ENCODE data around the gene ASGR1. TPM values are rescaled to one million over a fixed set of nuclear protein-coding genes. Genes with fewer than 3 reads are reported as not detected.
"Not testable (repeated sequence)": the region's sequence is repeated elsewhere in the genome, so short reads cannot be mapped to it uniquely, and the experiment has no call there.

ASGR1 gene
- total and polyA plus RNA-seq, 7 donors = 0.08 to 0.39 (median 0.23) TPM; not detected in 2

DNA sequence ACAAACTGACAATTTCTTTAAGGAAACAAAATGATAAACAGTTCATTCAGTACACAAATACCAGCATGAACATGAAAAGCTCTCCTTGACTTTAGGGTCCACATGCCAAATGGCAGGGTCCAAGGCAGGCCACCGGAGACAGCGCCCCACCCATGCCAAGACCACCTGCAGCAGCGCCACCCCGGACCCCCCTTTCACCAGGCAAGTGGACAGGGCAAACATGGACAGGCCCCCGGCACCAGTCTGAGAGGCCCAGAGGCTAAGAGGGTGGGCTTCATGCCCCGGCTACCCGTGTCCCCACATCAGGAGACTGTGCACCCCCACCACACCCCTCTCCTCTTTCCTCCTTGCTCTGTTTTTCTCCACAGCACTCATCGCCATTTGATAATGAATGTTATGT lies 49.9 kb downstream of the ASGR1 start:
- Histone ChIP-seq H3K27ac (no peak overlapping the region), H3K9me3 (no peaks in the 10 kb centered on the region), H3K36me3 (ENCODE audit: insufficient read depth in 1 of 2, low read depth in 1 of 2) (no peaks in the 10 kb centered on the region), H3K4me1 (no peaks in the 10 kb centered on the region), H3K4me3 (no peak overlapping the region), H3K27me3 (ENCODE audit: insufficient read depth in 3 of 3, low read length in 2 of 3) (peaks cover 0 to 25% (median 2%) of the 10 kb centered on the region in 3 donors)
- ATAC-seq = no peak
- no peak for TF ChIP-seq CTCF (IDR thresholded peaks at IDR 0.05)
- no peak for DNase-seq
- intact Hi-C loops (cut with DNase I) = no loop called here
- 83% methylated on average over 8 of the region's 8 CpGs for WGBS, 3 donors

GRCh38 chr17:7128160-7128559 lies 51.0 kb downstream of the ASGR1 start:
- 38 to 54% (median 43%) methylated on average over 5 of the region's 5 CpGs for WGBS, 3 donors

DNA sequence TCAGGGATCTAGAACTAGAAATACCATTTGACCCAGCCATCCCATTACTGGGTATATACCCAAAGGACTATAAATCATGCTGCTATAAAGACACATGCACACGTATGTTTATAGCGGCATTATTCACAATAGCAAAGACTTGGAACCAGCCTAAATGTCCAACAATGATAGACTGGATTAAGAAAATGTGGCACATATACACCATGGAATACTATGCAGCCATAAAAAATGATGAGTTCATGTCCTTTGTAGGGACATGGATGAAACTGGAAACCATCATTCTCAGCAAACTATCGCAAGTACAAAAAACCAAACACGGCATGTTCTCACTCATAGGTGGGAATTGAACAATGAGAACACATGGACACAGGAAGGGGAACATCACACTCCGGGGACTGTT lies 51.7 kb downstream of the ASGR1 start:
- WGBS, 3 donors = 79 to 93% (median 92%) methylated on average over 4 to 5 of the region's 5 CpGs

More at GRCh38 chr17:7128160-7128559, 51.0 kb downstream of the ASGR1 start:
- Histone ChIP-seq H3K9me3 (no peaks in the 10 kb centered on the region), H3K27ac (no peak overlapping the region), H3K4me1 (no peaks in the 10 kb centered on the region), H3K27me3 (ENCODE audit: insufficient read depth in 3 of 3, low read length in 2 of 3) (peaks cover 0 to 20% (median 2%) of the 10 kb centered on the region in 3 donors), H3K4me3 (no peak overlapping the region), H3K36me3 (ENCODE audit: insufficient read depth in 1 of 2, low read depth in 1 of 2) (no peaks in the 10 kb centered on the region)
- intact Hi-C loops (cut with DNase I) = no loop called here
- no peak for ATAC-seq
- no peak for TF ChIP-seq CTCF (IDR thresholded peaks at IDR 0.05)
- DNase-seq = no peak

GRCh38 chr17:7126386-7126785 lies 52.8 kb downstream of the ASGR1 start:
- H3K9me3 ChIP-seq; DNase-seq; H3K4me1 ChIP-seq; H3K36me3 ChIP-seq (ENCODE audit: insufficient read depth in 1 of 2, low read depth in 1 of 2); ATAC-seq; H3K4me3 ChIP-seq; H3K27ac ChIP-seq; intact Hi-C loops (cut with DNase I): not testable (repeated sequence)
- peaks cover 0 to 20% (median 0%) of the 10 kb centered on the region in 3 donors for H3K27me3 ChIP-seq (ENCODE audit: insufficient read depth in 3 of 3, low read length in 2 of 3)
- WGBS, 3 donors = 70 to 78% (median 78%) methylated on average over 12 of the region's 12 CpGs

More for the DNA sequence above, 51.7 kb downstream of the ASGR1 start:
- H3K27me3 ChIP-seq (ENCODE audit: insufficient read depth in 3 of 3, low read length in 2 of 3) = peaks cover 0 to 20% (median 2%) of the 10 kb centered on the region in 3 donors
- H3K36me3 ChIP-seq (ENCODE audit: insufficient read depth in 1 of 2, low read depth in 1 of 2); H3K9me3 ChIP-seq; DNase-seq; H3K4me1 ChIP-seq; H3K27ac ChIP-seq; H3K4me3 ChIP-seq; intact Hi-C loops (cut with DNase I); ATAC-seq: not testable (repeated sequence)

DNA sequence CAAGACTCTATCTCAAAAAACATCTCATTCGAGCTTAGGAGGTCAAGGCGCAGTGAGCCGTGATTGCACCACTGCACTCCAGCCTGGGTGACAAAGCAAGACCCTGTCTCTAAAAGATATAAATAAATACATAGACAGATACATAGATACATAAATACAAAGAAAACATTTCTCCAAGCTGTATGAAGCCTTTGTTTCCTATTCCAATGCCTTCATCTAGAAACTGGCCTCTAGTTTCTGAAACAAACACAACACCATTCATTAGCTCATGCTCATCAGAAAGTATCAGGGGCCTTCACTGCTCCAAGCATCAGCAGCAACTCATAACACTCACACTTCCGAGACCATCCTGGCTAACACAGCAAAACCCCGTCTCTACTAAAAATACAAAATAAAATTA lies 54.2 kb downstream of the ASGR1 start:
- intact Hi-C loops (cut with DNase I) = loop anchor here in 1 of 2 donors (5.0 kb wide), 1 partner anchor 48 kb away; no protein-coding TSS in a partner anchor
- Histone ChIP-seq H3K36me3 (ENCODE audit: insufficient read depth in 1 of 2, low read depth in 1 of 2) (no peaks in the 10 kb centered on the region), H3K9me3 (no peaks in the 10 kb centered on the region), H3K27ac (no peak overlapping the region), H3K27me3 (ENCODE audit: insufficient read depth in 3 of 3, low read length in 2 of 3) (peaks cover 0 to 25% (median 2%) of the 10 kb centered on the region in 3 donors), H3K4me1 (no peaks in the 10 kb centered on the region), H3K4me3 (no peak overlapping the region)
- TF ChIP-seq CTCF (IDR thresholded peaks at IDR 0.05) = no peak
- ATAC-seq = no peak
- no peak for DNase-seq
- 89 to 96% (median 89%) methylated on average over 5 of the region's 5 CpGs for WGBS, 3 donors

DNA sequence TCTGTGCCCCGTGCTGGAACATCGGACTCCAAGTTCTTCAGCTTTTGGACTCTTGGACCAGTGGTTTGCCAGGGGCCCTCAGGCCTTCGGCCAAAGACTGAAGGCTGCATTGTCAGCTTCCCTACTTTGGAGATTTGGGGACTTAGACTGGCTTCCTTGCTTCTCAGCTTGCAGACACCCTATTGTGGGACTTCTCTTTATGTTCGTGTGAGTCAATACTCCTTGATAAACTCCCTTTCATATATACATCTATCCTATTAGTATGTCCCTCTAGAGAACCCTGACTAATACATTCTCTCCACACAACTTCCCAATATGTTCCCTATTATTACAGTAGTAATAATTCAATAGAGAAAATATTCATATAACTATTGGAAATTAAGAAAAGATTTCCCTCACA lies 55.3 kb downstream of the ASGR1 start:
- no peaks in the 10 kb centered on the region for H3K4me1 ChIP-seq
- intact Hi-C loops (cut with DNase I) = loop anchor here in 1 of 2 donors (5.0 kb wide), 1 partner anchor 47 kb away; no protein-coding TSS in a partner anchor
- peaks cover 0 to 35% (median 4%) of the 10 kb centered on the region in 3 donors for H3K27me3 ChIP-seq (ENCODE audit: insufficient read depth in 3 of 3, low read length in 2 of 3)
- TF ChIP-seq CTCF (IDR thresholded peaks at IDR 0.05) = no peak
- no peak overlapping the region for H3K27ac ChIP-seq
- ATAC-seq (no peak), DNase-seq (no peak)
- H3K36me3 ChIP-seq (ENCODE audit: insufficient read depth in 1 of 2, low read depth in 1 of 2) = no peaks in the 10 kb centered on the region
- no peak overlapping the region for H3K4me3 ChIP-seq
- 71 to 78% (median 78%) methylated on average over 4 of the region's 4 CpGs for WGBS, 3 donors
- no peaks in the 10 kb centered on the region for H3K9me3 ChIP-seq
